Measurements from ENCODE around the gene RAB38. TPM values are rescaled to one million over a fixed set of nuclear protein-coding genes. Genes with fewer than 3 reads are reported as not detected.

Gene RAB38
- total and polyA plus RNA-seq, 10 of the 15 experiments (the other 5 are each of a cell fraction or from before 2014, with no cell fraction given), result 8.4 to 30.5 (median 11.7) TPM

DNA sequence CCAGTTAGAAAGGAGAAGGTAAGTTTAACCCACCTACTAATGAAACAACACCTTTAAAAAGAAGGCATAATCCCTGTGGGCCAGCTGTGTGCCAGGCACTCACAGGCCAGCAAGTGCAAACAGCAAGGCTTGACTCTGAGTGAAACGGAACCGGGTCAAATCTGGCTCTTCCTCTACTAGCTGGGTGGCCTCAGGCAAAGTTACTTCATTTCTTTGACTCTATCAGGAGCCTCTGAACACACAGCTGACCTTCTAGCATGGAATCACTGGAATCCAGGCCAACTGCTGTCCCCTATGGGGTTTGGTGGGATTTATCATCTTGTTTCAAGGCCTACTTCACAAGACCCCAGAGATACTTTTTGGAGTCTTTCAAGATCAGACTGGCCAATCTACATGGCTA is 3.3 kb downstream of the RAB38 start:
- no peaks in the 10 kb centered on the region for H4K20me1 ChIP-seq (ENCODE audit: control insufficient read depth, insufficient read depth)
- ChIA-PET CTCF (interaction anchor here (0.6 to 2.9 kb wide), 7 partner anchors 19 to 371 kb away, joined by 3 to 12 read pairs (median 3); no protein-coding TSS in a partner anchor), RAD21 (ENCODE audit: unreplicated experiment) (no interaction called here), SMC1A (ENCODE audit: uncharacterized antibody, unreplicated experiment) (interaction anchor here (1.1 to 1.6 kb wide), 6 partner anchors 10 to 176 kb away, joined by 3 to 6 read pairs (median 3); no protein-coding TSS in a partner anchor), POLR2A (no interaction called here)
- no peak overlapping the region for H3K27ac ChIP-seq (ENCODE audit: control insufficient read depth, insufficient read depth)
- DNase-seq (ENCODE audit: low read depth, low spot score) (no peak), ATAC-seq (no peak), FAIRE-seq (no peak)
- intact Hi-C loops (cut with micrococcal nuclease; ENCODE audit: unreplicated experiment) (loop anchor here (5.0 kb wide), 1 partner anchor 55 kb away; no protein-coding TSS in a partner anchor), in situ Hi-C loops (cut with MboI) (no loop called here)
- 97% methylated on average over 2 of the region's 2 CpGs for WGBS (ENCODE audit: insufficient coverage, insufficient replicate concordance, low lambda C conversion rate, missing lambda C conversion rate)
- H3K9ac ChIP-seq (ENCODE audit: control insufficient read depth, insufficient read depth, low read length), result no peak overlapping the region
- H3K79me2 ChIP-seq (ENCODE audit: control insufficient read depth, insufficient read depth, low read length), result no peaks in the 10 kb centered on the region
- no peak overlapping the region for H2AFZ ChIP-seq (ENCODE audit: control insufficient read depth, low read depth, low read length)
- H3K4me2 ChIP-seq (ENCODE audit: control insufficient read depth, insufficient read depth), result no peak overlapping the region
- TF ChIP-seq RELB (IDR thresholded peaks at IDR 0.05; ENCODE audit: low read depth), result no peak
- TF ChIP-seq POLR2AphosphoS2 (IDR thresholded peaks at IDR 0.05; ENCODE audit: low read depth, low read length), result no peak
- TF ChIP-seq JUND (IDR thresholded peaks at IDR 0.05; ENCODE audit: low read depth, low read length), result no peak
- no peak for TF ChIP-seq SRF (IDR thresholded peaks at IDR 0.05; ENCODE audit: low read depth in 2 of 2, low read length in 2 of 2)
- no peak for TF ChIP-seq SUZ12 (IDR thresholded peaks at IDR 0.05; ENCODE audit: unreplicated experiment)
- no peak for TF ChIP-seq IRF4 (IDR thresholded peaks at IDR 0.05; ENCODE audit: low read depth, low read length)
- TF ChIP-seq SMAD5 (IDR thresholded peaks at IDR 0.05; ENCODE audit: low read depth), result no peak
- TF ChIP-seq STAT3 (IDR thresholded peaks at IDR 0.05; ENCODE audit: low read depth, low read length), result no peak
- TF ChIP-seq SUPT20H (IDR thresholded peaks at IDR 0.05; ENCODE audit: borderline replicate concordance, control insufficient read depth, low read depth, low read length), result no peak
- TF ChIP-seq MXI1 (IDR thresholded peaks at IDR 0.05; ENCODE audit: low read depth, low read length), result no peak
- TF ChIP-seq EP300 (IDR thresholded peaks at IDR 0.05; ENCODE audit: borderline replicate concordance in 1 of 2, control insufficient read depth in 1 of 2, low read depth in 2 of 2, low read length in 2 of 2), result no peak
- no peak for TF ChIP-seq HCFC1 (IDR thresholded peaks at IDR 0.05; ENCODE audit: low read length)
- TF ChIP-seq TARDBP (IDR thresholded peaks at IDR 0.05; ENCODE audit: borderline replicate concordance), result no peak
- TF ChIP-seq EED (IDR thresholded peaks at IDR 0.05; ENCODE audit: low read depth), result no peak
- no peak for TF ChIP-seq RUNX3 (IDR thresholded peaks at IDR 0.05; ENCODE audit: low read length)
- TF ChIP-seq TBL1XR1 (IDR thresholded peaks at IDR 0.05; ENCODE audit: low read depth, low read length), result no peak
- TF ChIP-seq FOXM1 (IDR thresholded peaks at IDR 0.05; ENCODE audit: low read depth, low read length), result no peak
- TF ChIP-seq GATAD2B (conservative IDR thresholded peaks at IDR 0.05; ENCODE audit: low read depth), result no peak
- no peaks in the 10 kb centered on the region for H3K27me3 ChIP-seq (replicated peaks in 1 of 2; ENCODE audit: control insufficient read depth in 2 of 2, insufficient read depth in 2 of 2, low read length in 1 of 2)
- no peaks in the 10 kb centered on the region for H3K9me3 ChIP-seq (replicated peaks; ENCODE audit: control insufficient read depth, insufficient read depth, low read length)
- no TSS peak for BruUV-seq (replicated peaks)
- no peak overlapping the region for H3K4me3 ChIP-seq
- H3K36me3 ChIP-seq (ENCODE audit: control insufficient read depth in 2 of 2, insufficient read depth in 2 of 2, low read length in 1 of 2), result no peaks in the 10 kb centered on the region
- no peaks in the 10 kb centered on the region for H3K4me1 ChIP-seq (ENCODE audit: control insufficient read depth, insufficient read depth, low read length)
